K562 (cell line): ENCODE data around the gene MGAT4B. TPM values are rescaled to one million over a fixed set of nuclear protein-coding genes. Genes with fewer than 3 reads are reported as not detected.

ENCODE experiments used
- ARNT ChIP-seq, 2 experiments: fragments of 450-650 bp; IDR thresholded peaks; 2 replicates each; pipeline ENCODE4 v1.6.1; 2016; ENCODE audit warnings: mild to moderate bottlenecking in 1 of 2
- DACH1 ChIP-seq: fragments of 450-650 bp; IDR thresholded peaks from 2 replicates; pipeline ENCODE4 v1.6.1; 2018; ENCODE audit not compliant: partially characterized antibody
- E2F3 ChIP-seq: fragments of 250-450 bp; sonication (Bioruptor Pico); IDR thresholded peaks from 2 replicates; pipeline ENCODE4 v1.4.0; 2020; ENCODE audit warnings: mild to moderate bottlenecking
- EP300 ChIP-seq: IDR thresholded peaks from 2 replicates; pipeline ENCODE4 v1.6.1; 2012; ENCODE audit warnings: low read length, improper control_type of control experiment
- HEY1 ChIP-seq: fragments of 250-450 bp; sonication (Bioruptor Pico); IDR thresholded peaks from 2 replicates; pipeline ENCODE4 v1.5.0; 2020; ENCODE audit warnings: mild to moderate bottlenecking, moderate library complexity, borderline replicate concordance
- HMGN3 ChIP-seq: IDR thresholded peaks from 2 replicates; pipeline ENCODE4 v1.6.1; 2011; ENCODE audit warnings: borderline replicate concordance, low read depth, mild to moderate bottlenecking, mixed read lengths, low read length; ENCODE audit not compliant: insufficient read length; ENCODE audit errors: extremely low read depth
- KAT7 ChIP-seq: sonication (generic); formaldehyde crosslinking; IDR thresholded peaks from 2 replicates; pipeline ENCODE4 v1.8.0; 2022; ENCODE audit warnings: missing genetic modification reagents, mild to moderate bottlenecking, borderline replicate concordance
- MCM7 ChIP-seq, 2 experiments: fragments of 450-650 bp; IDR thresholded peaks; 2 replicates each; pipeline ENCODE4 v1.6.1; 2016 to 2018
- MEF2D ChIP-seq: conservative IDR thresholded peaks from 2 replicates; pipeline ENCODE4 v1.6.1; 2016; ENCODE audit warnings: low read depth, missing genetic modification characterization, missing compliant biosample characterization
- NBN ChIP-seq: fragments of 450-650 bp; IDR thresholded peaks from 2 replicates; pipeline ENCODE4 v1.6.1; 2016; ENCODE audit warnings: low read depth, mild to moderate bottlenecking
- NFE2 ChIP-seq: IDR thresholded peaks from 2 replicates; pipeline ENCODE4 v1.6.1; 2014; ENCODE audit warnings: antibody characterized with exemption, low read depth
- PHB ChIP-seq: fragments of 250-450 bp; sonication (Bioruptor Pico); IDR thresholded peaks from 2 replicates; pipeline ENCODE4 v1.5.0; 2021
- PML ChIP-seq: IDR thresholded peaks from 2 replicates; pipeline ENCODE4 v1.6.1; 2012; ENCODE audit warnings: low read length, inconsistent platforms
- PRMT5 ChIP-seq: sonication (generic); formaldehyde crosslinking; IDR thresholded peaks from 2 replicates; pipeline ENCODE4 v1.5.0; 2020; ENCODE audit warnings: missing genetic modification reagents
- RBBP5 ChIP-seq: fragments of 200-600 bp; sonication (generic); IDR thresholded peaks from 2 replicates; pipeline ENCODE4 v1.6.1; 2012; ENCODE audit warnings: borderline replicate concordance, mild to moderate bottlenecking, low read length, control low read depth, inconsistent platforms; ENCODE audit not compliant: insufficient read depth, poor library complexity, severe bottlenecking
- RBM14 ChIP-seq: fragments of 200-400 bp; formaldehyde crosslinking; IDR thresholded peaks from 2 replicates; pipeline ENCODE4 v1.6.1; 2018; ENCODE audit warnings: low read depth, mild to moderate bottlenecking, low read length, moderate library complexity, borderline replicate concordance; ENCODE audit not compliant: insufficient read depth
- RBM15 ChIP-seq: fragments of 200-400 bp; formaldehyde crosslinking; IDR thresholded peaks from 2 replicates; pipeline ENCODE4 v1.6.1; 2018; ENCODE audit warnings: mild to moderate bottlenecking, low read length, moderate library complexity; ENCODE audit not compliant: insufficient read depth
- RNF2 ChIP-seq: sonication (generic); IDR thresholded peaks from 2 replicates; pipeline ENCODE4 v1.6.1; 2016
- SLC30A9 ChIP-seq: fragments of 250-450 bp; sonication (Bioruptor Pico); IDR thresholded peaks from 2 replicates; pipeline ENCODE4 v1.8.0; 2022; ENCODE audit warnings: mild to moderate bottlenecking, moderate library complexity
- ZNF217 ChIP-seq: sonication (generic); formaldehyde crosslinking; IDR thresholded peaks from 2 replicates; pipeline ENCODE4 v1.8.0; 2022; ENCODE audit warnings: mild to moderate bottlenecking, missing genetic modification reagents
- ZNF239 ChIP-seq: fragments of 250-450 bp; sonication (Bioruptor Pico); IDR thresholded peaks from 2 replicates; pipeline ENCODE4 v1.4.0; 2020; ENCODE audit warnings: mild to moderate bottlenecking
- polyA plus RNA-seq, 8 experiments: library from polyadenylated mRNA; depleted of rRNA in 4 of 8; stranded (reverse) in 5 of 8; unstranded in 3 of 8; fragments of >200 nt; fragmentation: Nextera tagmentation in 2 of 8; fragmentation: Illumina TruSeq in 1 of 8; extraction: Ambion mirVana in 2 of 8; extraction: Trizol in 1 of 8; gene quantifications; 2 replicates each; pipeline versions ENCODE4 v1.2.1 to v1.2.3, GENCODE V29; 2011 to 2014; ENCODE audit warnings: inconsistent platforms in 1 of 8, missing spikeins in 1 of 8
- total RNA-seq, 7 experiments: library from RNA; depleted of rRNA in 6 of 7; stranded (reverse); fragments of >200 nt in 6 of 7; fragmentation: Illumina TruSeq in 2 of 7; extraction: Trizol in 2 of 7; gene quantifications; 2 replicates each; pipeline versions ENCODE4 v1.2.1 to v1.2.3, GENCODE V29; 2011 to 2021; ENCODE audit warnings: low replicate concordance in 1 of 7
- TF ChIP-seq, protein P1 (sequence below): IDR thresholded peaks from 3 replicates; pipeline ENCODE4 v1.6.1; 2011; ENCODE audit warnings: borderline replicate concordance, mild to moderate bottlenecking, moderate library complexity; ENCODE audit not compliant: insufficient read length; ENCODE audit errors: extremely low read depth
- TF ChIP-seq, protein P2 (sequence below): fragments of 250-450 bp; sonication (Bioruptor Pico); IDR thresholded peaks from 2 replicates; pipeline ENCODE4 v1.8.0; 2022; ENCODE audit warnings: moderate library complexity, mild to moderate bottlenecking, inconsistent platforms
- TF ChIP-seq, protein P3 (sequence below): fragments of 450-650 bp; IDR thresholded peaks from 2 replicates; pipeline ENCODE4 v1.6.1; 2016; ENCODE audit warnings: mild to moderate bottlenecking

MGAT4B gene
- total and polyA plus RNA-seq, 9 of the 15 experiments (the other 6 are each of a cell fraction or from before 2014, with no cell fraction given), result 0.34 to 133 (median 75.4) TPM

DNA sequence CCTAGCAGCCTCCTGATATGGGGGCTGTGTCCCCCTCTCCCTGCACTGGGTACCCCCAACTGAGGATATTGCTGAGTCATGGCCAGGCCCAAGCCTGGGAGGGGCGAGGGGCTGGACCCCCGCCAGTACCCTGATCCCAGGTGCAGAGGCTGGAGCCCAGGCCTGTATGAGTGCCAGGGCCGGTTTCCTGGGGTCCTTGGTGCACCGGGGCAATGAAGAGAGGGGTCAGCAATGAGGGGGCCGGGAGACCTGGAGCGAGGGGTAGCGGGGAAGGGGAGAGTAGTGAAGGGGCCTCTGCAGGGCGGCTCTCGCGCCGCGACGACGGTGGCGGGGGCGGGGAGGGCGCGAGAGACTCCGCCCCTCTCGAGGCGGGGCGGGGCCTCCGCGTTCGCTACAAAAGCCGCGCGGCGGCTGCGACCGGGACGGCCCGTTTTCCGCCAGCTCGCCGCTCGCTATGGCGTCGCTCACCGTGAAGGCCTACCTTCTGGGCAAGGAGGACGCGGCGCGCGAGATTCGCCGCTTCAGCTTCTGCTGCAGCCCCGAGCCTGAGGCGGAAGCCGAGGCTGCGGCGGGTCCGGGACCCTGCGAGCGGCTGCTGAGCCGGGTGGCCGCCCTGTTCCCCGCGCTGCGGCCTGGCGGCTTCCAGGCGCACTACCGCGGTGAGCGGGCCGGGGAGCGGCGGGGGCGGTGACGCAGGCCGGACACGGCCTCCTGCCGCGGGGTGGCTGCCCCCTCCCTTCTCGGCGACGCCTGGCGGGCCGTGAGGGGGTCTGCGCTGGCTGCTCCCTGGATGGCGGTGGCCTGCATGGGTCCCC, 14.0 kb upstream of the MGAT4B start, which contains the start of gene SQSTM1 (continued):
- TF ChIP-seq, protein P1, sequence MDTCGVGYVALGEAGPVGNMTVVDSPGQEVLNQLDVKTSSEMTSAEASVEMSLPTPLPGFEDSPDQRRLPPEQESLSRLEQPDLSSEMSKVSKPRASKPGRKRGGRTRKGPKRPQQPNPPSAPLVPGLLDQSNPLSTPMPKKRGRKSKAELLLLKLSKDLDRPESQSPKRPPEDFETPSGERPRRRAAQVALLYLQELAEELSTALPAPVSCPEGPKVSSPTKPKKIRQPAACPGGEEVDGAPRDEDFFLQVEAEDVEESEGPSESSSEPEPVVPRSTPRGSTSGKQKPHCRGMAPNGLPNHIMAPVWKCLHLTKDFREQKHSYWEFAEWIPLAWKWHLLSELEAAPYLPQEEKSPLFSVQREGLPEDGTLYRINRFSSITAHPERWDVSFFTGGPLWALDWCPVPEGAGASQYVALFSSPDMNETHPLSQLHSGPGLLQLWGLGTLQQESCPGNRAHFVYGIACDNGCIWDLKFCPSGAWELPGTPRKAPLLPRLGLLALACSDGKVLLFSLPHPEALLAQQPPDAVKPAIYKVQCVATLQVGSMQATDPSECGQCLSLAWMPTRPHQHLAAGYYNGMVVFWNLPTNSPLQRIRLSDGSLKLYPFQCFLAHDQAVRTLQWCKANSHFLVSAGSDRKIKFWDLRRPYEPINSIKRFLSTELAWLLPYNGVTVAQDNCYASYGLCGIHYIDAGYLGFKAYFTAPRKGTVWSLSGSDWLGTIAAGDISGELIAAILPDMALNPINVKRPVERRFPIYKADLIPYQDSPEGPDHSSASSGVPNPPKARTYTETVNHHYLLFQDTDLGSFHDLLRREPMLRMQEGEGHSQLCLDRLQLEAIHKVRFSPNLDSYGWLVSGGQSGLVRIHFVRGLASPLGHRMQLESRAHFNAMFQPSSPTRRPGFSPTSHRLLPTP, result no peak
- TF ChIP-seq PHB (CRISPR knock-in tag) (no peak), EP300 (peak; percentile 41; the same call in 1 of the 2 replicates), NBN (no peak), PML (peak; percentile 85), KAT7 (no peak), SLC30A9 (CRISPR knock-in tag) (no peak), MCM7 (IDR thresholded peaks at IDR 0.05) (no peak), ZNF239 (CRISPR knock-in tag) (peak; percentile 14; the same call in 1 of the 2 replicates), NFE2 (peak; percentile 93), PRMT5 (CRISPR knock-in tag) (no peak), RBM15 (0 out of 2 replicates have a peak, but pooled peaks have one; percentile 65), RBBP5 (peak; percentile 33), E2F3 (CRISPR knock-in tag) (peak; percentile 64; the same call in 1 of the 2 replicates), MEF2D (tag) (peak; percentile 73; the same call in 1 of the 2 replicates), DACH1 (no peak), ARNT (IDR thresholded peaks at IDR 0.05) (no peak), ZNF217 (CRISPR knock-in tag) (no peak), RBM14 (no peak; the same call in 1 of the 2 replicates), HMGN3 (peak; percentile 81), HEY1 (no peak), RNF2 (no peak; the same call in 1 of the 2 replicates)
- TF ChIP-seq, protein P2, sequence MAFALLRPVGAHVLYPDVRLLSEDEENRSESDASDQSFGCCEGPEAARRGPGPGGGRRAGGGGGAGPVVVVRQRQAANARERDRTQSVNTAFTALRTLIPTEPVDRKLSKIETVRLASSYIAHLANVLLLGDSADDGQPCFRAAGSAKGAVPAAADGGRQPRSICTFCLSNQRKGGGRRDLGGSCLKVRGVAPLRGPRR (CRISPR knock-in tag), result peak; percentile 64; the same call in 1 of the 2 replicates
- TF ChIP-seq, protein P3, sequence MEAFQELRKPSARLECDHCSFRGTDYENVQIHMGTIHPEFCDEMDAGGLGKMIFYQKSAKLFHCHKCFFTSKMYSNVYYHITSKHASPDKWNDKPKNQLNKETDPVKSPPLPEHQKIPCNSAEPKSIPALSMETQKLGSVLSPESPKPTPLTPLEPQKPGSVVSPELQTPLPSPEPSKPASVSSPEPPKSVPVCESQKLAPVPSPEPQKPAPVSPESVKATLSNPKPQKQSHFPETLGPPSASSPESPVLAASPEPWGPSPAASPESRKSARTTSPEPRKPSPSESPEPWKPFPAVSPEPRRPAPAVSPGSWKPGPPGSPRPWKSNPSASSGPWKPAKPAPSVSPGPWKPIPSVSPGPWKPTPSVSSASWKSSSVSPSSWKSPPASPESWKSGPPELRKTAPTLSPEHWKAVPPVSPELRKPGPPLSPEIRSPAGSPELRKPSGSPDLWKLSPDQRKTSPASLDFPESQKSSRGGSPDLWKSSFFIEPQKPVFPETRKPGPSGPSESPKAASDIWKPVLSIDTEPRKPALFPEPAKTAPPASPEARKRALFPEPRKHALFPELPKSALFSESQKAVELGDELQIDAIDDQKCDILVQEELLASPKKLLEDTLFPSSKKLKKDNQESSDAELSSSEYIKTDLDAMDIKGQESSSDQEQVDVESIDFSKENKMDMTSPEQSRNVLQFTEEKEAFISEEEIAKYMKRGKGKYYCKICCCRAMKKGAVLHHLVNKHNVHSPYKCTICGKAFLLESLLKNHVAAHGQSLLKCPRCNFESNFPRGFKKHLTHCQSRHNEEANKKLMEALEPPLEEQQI, result no peak
